GM18505 (cell line): Measurements from ENCODE around the gene TSR3.

Experiments
- ATAC-seq: cut with Tn5 transposase; IDR thresholded peaks from one replicate; pipeline ENCODE4 v1.9.1; 2021; ENCODE audit not compliant: unreplicated experiment
- POLR2A ChIP-seq: IDR thresholded peaks from 4 replicates; pipeline ENCODE4 v1.6.1; 2011; ENCODE audit warnings: borderline replicate concordance; ENCODE audit not compliant: insufficient read depth, insufficient read length; ENCODE audit errors: extremely low read depth

The TSR3 gene

GRCh38 chr16:1354815-1355540 lies 3.3 kb upstream of the TSR3 start:
- TF ChIP-seq POLR2A = no peak
- ATAC-seq = no peak

- peak; percentile 9 for ATAC-seq
- TF ChIP-seq POLR2A = no peak
These were observed 480 bp downstream of the TSR3 start for GRCh38 chr16:1351215-1351581.

- no peak for TF ChIP-seq POLR2A
- no peak for ATAC-seq
These were observed 987 bp downstream of the TSR3 start for GRCh38 chr16:1350691-1351090.

DNA sequence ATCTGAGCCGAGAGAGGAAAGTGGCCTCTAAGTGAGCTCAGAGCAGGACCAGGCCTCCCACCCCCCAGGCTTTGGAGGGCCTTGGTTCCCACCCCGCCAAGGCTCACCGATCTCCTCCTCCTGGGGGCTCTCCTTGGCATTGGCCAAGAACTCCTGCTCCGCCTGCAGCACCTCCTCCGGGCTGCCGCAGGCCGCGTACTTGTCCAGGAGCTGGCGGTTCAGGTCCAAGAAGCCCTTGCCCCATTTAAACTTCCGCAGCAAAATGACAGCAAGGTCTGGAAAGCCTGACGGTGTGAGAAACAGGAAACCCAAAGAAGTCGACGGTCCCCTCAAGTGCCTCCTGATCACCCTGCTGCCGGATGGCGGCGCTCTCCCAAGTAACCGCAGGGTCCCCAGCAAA lies 1.7 kb downstream of the TSR3 start:
- no peak for TF ChIP-seq POLR2A
- no peak for ATAC-seq

GRCh38 chr16:1349351-1349750 lies 2.3 kb downstream of the TSR3 start:
- TF ChIP-seq POLR2A = no peak
- no peak for ATAC-seq

DNA sequence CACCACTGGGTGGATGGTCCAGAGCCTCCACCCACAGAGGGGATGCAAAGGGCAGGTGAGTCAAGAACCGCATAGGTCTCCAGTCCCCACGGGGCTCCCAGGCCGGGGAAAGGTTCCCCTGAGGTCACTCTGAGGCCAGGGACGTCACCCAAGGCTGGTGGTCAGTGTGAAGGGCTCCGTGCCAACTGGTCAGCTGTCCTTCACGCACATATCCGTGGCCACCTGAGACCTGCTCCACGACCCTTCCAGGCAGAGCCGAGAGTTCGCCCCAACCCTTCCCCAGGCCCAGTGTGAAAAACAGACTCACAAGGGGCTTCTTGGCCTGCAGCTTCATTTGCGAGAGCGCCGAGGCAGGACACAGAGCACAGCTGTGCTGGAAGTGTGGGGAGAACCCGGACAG lies 2.8 kb downstream of the TSR3 start:
- no peak for TF ChIP-seq POLR2A
- ATAC-seq = no peak

DNA sequence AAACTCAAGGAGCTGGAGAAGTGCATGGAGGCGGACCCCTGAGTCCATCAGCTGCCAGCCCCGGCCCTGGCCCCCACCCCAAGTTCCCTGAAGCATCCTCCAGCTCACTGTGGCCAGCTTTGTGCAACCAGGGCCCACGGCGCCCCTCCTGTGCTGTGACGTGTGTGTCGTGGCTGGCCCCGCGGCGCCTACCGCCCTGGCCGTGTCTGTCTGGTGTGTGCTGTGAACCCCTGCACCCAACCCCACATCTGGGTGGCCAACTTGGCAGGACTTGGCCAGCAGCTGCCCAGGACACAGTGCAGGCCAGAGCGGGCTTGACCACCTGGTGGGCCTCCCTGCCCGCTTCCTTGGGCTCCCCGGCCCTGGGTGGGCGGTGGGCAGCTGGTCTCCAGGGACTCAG lies 3.2 kb downstream of the TSR3 start:
- ATAC-seq = no peak
- TF ChIP-seq POLR2A = no peak

DNA sequence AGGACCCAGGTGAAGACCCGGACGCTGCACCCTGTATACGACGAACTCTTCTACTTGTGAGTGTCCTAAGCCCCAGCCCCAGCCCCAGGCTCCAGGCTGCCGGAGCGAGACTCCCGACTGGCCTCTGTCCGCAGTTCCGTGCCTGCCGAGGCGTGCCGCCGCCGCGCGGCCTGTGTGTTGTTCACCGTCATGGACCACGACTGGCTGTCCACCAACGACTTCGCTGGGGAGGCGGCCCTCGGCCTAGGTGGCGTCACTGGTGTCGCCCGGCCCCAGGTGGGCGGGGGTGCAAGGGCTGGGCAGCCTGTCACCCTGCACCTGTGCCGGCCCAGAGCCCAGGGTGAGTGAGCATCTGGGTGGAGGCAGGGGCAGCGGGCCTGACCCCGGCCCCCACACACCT lies 3.7 kb downstream of the TSR3 start:
- ATAC-seq = no peak
- no peak for TF ChIP-seq POLR2A

GRCh38 chr16:1347286-1347855 lies 4.3 kb downstream of the TSR3 start:
- ATAC-seq = no peak
- TF ChIP-seq POLR2A = no peak

- ATAC-seq = no peak
- no peak for TF ChIP-seq POLR2A
These were observed 5.0 kb downstream of the TSR3 start for GRCh38 chr16:1346422-1347285.

DNA sequence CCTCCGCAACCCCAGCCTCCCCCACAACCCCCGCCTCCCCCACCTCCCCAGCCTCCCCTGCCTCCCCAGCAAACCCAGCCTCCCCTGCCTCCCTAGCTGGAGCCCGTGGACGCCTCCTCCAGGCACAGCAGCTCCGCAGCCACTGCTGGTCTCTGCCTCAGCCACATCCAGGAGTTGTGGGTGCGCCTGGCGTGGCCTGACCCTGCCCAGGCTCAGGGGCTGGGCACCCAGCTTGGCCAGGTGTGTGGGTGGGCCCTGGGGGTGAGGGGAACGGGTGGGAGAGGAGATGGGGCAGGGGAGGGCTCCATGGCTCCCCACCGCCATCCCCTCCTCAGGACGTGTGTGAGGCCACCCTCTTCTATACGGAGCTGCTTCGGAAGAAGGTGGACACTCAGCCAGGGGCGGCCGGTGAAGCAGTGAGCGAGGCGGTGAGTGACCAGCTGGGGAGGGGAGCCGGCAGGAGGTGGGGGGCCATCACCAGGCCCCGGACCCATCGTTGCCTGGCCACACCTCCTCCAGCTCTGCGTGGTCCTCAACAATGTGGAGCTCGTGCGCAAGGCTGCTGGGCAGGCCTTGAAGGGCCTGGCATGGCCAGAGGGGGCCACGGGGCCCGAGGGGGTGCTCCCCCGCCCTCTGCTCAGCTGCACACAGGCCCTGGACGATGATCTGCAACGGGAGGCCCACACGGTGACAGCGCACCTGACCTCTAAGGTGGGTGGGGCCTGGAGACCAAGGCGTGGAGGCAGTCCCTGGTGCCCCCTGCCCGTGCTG lies 5.8 kb downstream of the TSR3 start:
- no peak for TF ChIP-seq POLR2A
- no peak for ATAC-seq

GRCh38 chr16:1345087-1345486 lies 6.6 kb downstream of the TSR3 start:
- no peak for TF ChIP-seq POLR2A
- no peak for ATAC-seq

GRCh38 chr16:1344499-1344898 lies 7.2 kb downstream of the TSR3 start:
- TF ChIP-seq POLR2A = no peak
- no peak for ATAC-seq
